Esophagus squamous epithelium (tissue), 5 donors: ENCODE measurements around the gene OGFOD3. TPM values are rescaled to one million over a fixed set of nuclear protein-coding genes. Genes with fewer than 3 reads are reported as not detected.

Experiments
- DNase-seq: peaks from one replicate; lab custom pipeline; 2025; lab: John Stamatoyannopoulos, UW
- H3K27ac ChIP-seq, 4 donors: fragments of 200-600 bp; sonication (generic); one replicate each; pipeline ENCODE4 v1.5.1; 2016 to 2019; ENCODE audit warnings: mild to moderate bottlenecking in 1 of 4
- H3K27me3 ChIP-seq, 4 donors: fragments of 200-600 bp; sonication (generic); 1 replicate in 3 of 4; 2 replicates in 1 of 4; pipeline versions ENCODE4 v1.5.1 to v1.6.0; 2017 to 2021; ENCODE audit warnings: antibody characterized with exemption in 1 of 4
- H3K36me3 ChIP-seq, 3 donors: fragments of 200-600 bp; sonication (generic); one replicate each; pipeline ENCODE4 v1.5.1; 2016 to 2019
- H3K4me1 ChIP-seq, 3 donors: fragments of 200-600 bp; sonication (generic); one replicate each; pipeline ENCODE4 v1.5.1; 2017 to 2019
- H3K4me3 ChIP-seq, 4 donors: fragments of 200-600 bp; sonication (generic); 1 replicate in 3 of 4; 2 replicates in 1 of 4; pipeline ENCODE4 v1.5.1; 2016 to 2019; ENCODE audit warnings: mild to moderate bottlenecking in 2 of 4, moderate library complexity in 1 of 4
- H3K9me3 ChIP-seq, 3 donors: fragments of 200-600 bp; sonication (generic); one replicate each; pipeline ENCODE4 v1.5.1; 2016 to 2019
- POLR2A ChIP-seq, 4 donors: fragments of 450-650 bp; IDR thresholded peaks; one replicate each; pipeline ENCODE4 v1.6.1; 2017; ENCODE audit warnings: antibody characterized with exemption in 4 of 4, mild to moderate bottlenecking in 4 of 4, moderate library complexity in 3 of 4
- WGBS, 2 donors: methylation state at CpG; one replicate each; pipeline ENCODE4 v1.1.5; 2018; 5-methylcytosine and 5-hydroxymethylcytosine counted together
- intact Hi-C: fragments of 100-400 bp; cut with DNase I; formaldehyde crosslinking; loops from one replicate; pipeline ENCODE4 v1.15.0; 2022
- total RNA-seq, 4 donors: library from RNA; depleted of rRNA; stranded (reverse); fragments of >200 nt; gene quantifications; one replicate each; pipeline ENCODE4 v1.1.0, GENCODE V29; 2016
- TF ChIP-seq, protein P1 (sequence below), 6 experiments: fragments of 450-650 bp in 4 of 6; fragments of 200-600 bp in 2 of 6; sonication (generic) in 2 of 6; IDR thresholded peaks; one replicate each; pipeline ENCODE4 v1.5.1; 2016 to 2019; ENCODE audit warnings: antibody characterized with exemption in 6 of 6, mild to moderate bottlenecking in 4 of 6, moderate library complexity in 4 of 6
- donor health status: DM: yes; HTN: yes; CAD: no.

Gene OGFOD3
- total RNA-seq, 4 donors from 2014 or later, result 11.9 to 26.7 (median 19.4) TPM

GRCh38 chr17:82351713-82352488 is 66.5 kb downstream of the OGFOD3 start:
- no peaks in the 10 kb centered on the region for H3K9me3 ChIP-seq
- TF ChIP-seq, protein P1, sequence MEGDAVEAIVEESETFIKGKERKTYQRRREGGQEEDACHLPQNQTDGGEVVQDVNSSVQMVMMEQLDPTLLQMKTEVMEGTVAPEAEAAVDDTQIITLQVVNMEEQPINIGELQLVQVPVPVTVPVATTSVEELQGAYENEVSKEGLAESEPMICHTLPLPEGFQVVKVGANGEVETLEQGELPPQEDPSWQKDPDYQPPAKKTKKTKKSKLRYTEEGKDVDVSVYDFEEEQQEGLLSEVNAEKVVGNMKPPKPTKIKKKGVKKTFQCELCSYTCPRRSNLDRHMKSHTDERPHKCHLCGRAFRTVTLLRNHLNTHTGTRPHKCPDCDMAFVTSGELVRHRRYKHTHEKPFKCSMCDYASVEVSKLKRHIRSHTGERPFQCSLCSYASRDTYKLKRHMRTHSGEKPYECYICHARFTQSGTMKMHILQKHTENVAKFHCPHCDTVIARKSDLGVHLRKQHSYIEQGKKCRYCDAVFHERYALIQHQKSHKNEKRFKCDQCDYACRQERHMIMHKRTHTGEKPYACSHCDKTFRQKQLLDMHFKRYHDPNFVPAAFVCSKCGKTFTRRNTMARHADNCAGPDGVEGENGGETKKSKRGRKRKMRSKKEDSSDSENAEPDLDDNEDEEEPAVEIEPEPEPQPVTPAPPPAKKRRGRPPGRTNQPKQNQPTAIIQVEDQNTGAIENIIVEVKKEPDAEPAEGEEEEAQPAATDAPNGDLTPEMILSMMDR (IDR thresholded peaks at IDR 0.05), result peak; percentile 91 to 99 (median 96)
- TF ChIP-seq POLR2A (IDR thresholded peaks at IDR 0.05), result no peak
- H3K4me1 ChIP-seq, result peaks cover 0 to 25% (median 3%) of the 10 kb centered on the region in 3 donors
- H3K36me3 ChIP-seq, result no peaks in the 10 kb centered on the region
- intact Hi-C loops, result loop anchor here (2.0 to 10.0 kb wide), 2 partner anchors 63 to 203 kb away; no protein-coding TSS in a partner anchor
- H3K4me3 ChIP-seq, result no peak overlapping the region
- 20 to 54% methylated on average over 6 to 9 of the region's 26 CpGs for WGBS, 2 donors
- DNase-seq, result no peak
- H3K27me3 ChIP-seq, result peaks cover 0 to 77% (median 0%) of the 10 kb centered on the region in 4 donors
- no peak overlapping the region for H3K27ac ChIP-seq

DNA sequence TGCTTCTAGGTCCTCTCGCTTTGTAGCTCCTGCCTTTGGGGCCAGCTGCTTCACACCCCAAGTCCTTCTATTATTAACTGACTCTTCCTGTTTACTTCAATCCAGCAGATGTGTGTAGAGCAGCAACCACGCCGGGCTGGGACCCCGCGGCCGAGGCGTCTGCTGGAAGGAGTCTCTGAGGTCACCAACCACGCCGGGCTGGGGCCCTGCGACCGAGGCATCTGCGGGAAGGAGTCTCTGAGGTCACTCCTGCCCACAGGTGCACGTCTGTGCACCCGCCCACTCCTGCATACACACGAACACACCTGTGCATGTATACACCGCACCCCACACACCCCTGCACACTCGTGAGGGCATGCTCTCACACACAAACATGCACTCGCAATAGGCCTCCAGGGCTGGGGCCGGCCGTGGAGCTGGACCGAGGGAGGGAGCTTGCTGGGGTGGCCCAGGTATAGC is 67.1 kb downstream of the OGFOD3 start:
- no peaks in the 10 kb centered on the region for H3K36me3 ChIP-seq
- no peak overlapping the region for H3K4me3 ChIP-seq
- no peak overlapping the region for H3K27ac ChIP-seq
- TF ChIP-seq, protein P1 (IDR thresholded peaks at IDR 0.05), result no peak
- H3K27me3 ChIP-seq, result peaks cover 0 to 74% (median 0%) of the 10 kb centered on the region in 4 donors
- no peak for DNase-seq
- no peaks in the 10 kb centered on the region for H3K9me3 ChIP-seq
- intact Hi-C loops, result loop anchor here (2.0 to 10.0 kb wide), 2 partner anchors 64 to 204 kb away; no protein-coding TSS in a partner anchor
- peaks cover 0 to 19% (median 3%) of the 10 kb centered on the region in 3 donors for H3K4me1 ChIP-seq
- WGBS, 2 donors, result 51% methylated on average over 10 of the region's 21 CpGs; no CpG with 5 or more reads in 1 of the 2 donors

GRCh38 chr17:82350182-82351030 is 68.0 kb downstream of the OGFOD3 start:
- 69 to 72% methylated on average over 5 to 6 of the region's 28 CpGs for WGBS, 2 donors
- H3K9me3 ChIP-seq, result no peaks in the 10 kb centered on the region
- peaks cover 0 to 10% (median 3%) of the 10 kb centered on the region in 3 donors for H3K4me1 ChIP-seq
- intact Hi-C loops, result loop anchor here (2.0 to 10.0 kb wide), 2 partner anchors 64 to 204 kb away; no protein-coding TSS in a partner anchor
- no peak for DNase-seq
- TF ChIP-seq, protein P1 (IDR thresholded peaks at IDR 0.05), result peak in 2 of 6 experiments; percentile 5 to 19
- no peak for TF ChIP-seq POLR2A (IDR thresholded peaks at IDR 0.05)
- peaks cover 0 to 66% (median 0%) of the 10 kb centered on the region in 4 donors for H3K27me3 ChIP-seq
- H3K4me3 ChIP-seq, result no peak overlapping the region
- no peak overlapping the region for H3K27ac ChIP-seq
- no peaks in the 10 kb centered on the region for H3K36me3 ChIP-seq

- intact Hi-C loops, result no loop called here
- H3K9me3 ChIP-seq, result no peaks in the 10 kb centered on the region
- H3K36me3 ChIP-seq, result no peaks in the 10 kb centered on the region
- DNase-seq, result no peak
- H3K27me3 ChIP-seq, result peaks cover 0 to 55% (median 0%) of the 10 kb centered on the region in 4 donors
- TF ChIP-seq POLR2A (IDR thresholded peaks at IDR 0.05), result no peak
- TF ChIP-seq, protein P1 (IDR thresholded peaks at IDR 0.05), result no peak
- no peak overlapping the region for H3K4me3 ChIP-seq
- WGBS, 2 donors, result 24 to 50% methylated on average over 10 of the region's 11 CpGs
- no peak overlapping the region for H3K27ac ChIP-seq
- H3K4me1 ChIP-seq, result peaks cover 0 to 9% (median 3%) of the 10 kb centered on the region in 3 donors
Observed at GRCh38 chr17:82349287-82349701, 69.1 kb downstream of the OGFOD3 start.
